NCI-H1092 (cell line): ENCODE measurements around the gene NHLH2.

Experiments used
- DNase-seq: peaks from one replicate; lab custom pipeline; 2025; lab: John Stamatoyannopoulos, UW

NHLH2 gene

DNA sequence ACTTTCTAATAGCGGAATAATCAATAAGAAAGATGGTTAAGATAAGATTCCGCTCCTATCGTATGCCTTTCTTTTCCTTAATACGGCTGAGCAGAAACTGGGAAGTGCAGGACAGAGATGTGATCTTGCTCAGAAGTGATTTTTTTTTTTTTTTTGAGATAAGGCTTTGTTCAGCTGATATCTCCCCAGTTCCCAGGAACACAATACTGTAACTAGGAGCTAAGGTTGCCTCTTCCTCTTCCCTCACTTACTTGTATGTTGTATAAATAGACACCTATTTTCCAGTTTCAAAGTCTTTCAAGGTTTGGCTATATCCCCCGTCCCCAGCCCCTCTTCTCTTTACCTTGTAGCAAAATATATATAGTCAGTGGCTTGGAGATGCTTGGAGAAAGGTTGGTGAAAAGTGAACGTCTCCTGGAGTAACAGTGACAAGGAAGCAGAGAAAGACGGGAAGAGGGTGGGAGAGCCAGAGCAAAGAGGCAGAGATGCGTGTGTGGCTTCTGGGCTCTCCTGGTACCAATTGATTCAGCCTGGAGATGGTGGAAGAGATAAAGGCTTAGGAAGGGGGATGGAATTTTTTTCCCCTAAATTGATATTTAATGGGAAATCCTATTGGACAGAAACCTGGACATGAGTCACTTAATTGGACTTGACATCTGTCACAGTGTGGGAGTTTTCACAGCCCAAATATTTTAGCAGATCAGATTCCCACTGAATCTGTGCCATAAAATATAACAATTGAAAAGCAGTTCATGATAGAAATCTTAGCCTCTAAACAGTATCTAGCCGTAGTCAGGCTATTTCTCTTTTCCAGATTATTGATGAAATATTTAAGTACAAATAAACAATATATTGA is at the start of gene NHLH2:
NHLH2 (minus strand) TSS at position 522 of the 856 bp plus-strand sequence. CDS start 2,754 bp downstream, outside the sequence.
- DNase-seq = no peak

DNA sequence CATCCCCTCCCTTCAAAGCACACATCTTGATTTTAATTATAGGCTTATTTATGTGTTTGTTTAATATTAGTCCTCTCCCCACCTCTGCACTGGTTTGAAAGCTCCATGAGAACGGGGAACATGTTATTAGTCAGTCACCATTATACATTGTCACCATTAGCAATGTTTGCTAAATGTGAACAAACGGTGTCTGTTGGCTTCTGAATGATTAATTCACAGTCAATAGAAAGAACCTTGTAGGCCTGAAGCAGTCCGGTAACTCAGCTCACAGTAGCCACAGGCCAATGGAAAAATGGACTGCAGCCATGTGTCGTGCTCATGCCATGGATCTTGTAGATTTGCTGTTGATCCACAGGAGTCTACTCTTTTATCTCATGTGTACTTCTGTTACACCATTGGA is 49.7 kb upstream of the NHLH2 start:
- DNase-seq = no peak

DNA sequence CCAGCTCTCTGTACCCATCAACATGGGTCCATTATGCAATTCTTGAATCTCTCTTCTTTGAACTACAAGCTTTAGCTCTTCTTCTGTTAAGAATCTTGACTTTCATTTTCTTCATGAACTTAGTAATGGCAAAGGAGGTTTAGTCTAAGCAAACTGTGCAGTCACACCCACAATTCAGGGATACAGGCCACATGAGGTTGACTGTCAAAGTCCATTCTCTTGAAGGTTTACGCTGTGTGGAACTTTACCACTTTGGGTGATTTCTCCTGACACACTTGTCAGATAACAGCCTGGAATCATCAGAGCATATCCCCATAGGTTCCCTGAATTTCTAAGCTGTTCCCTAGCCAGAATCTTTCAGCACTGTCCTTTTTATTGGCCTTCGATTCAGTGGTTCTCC is 48.0 kb upstream of the NHLH2 start:
- no peak for DNase-seq

DNA sequence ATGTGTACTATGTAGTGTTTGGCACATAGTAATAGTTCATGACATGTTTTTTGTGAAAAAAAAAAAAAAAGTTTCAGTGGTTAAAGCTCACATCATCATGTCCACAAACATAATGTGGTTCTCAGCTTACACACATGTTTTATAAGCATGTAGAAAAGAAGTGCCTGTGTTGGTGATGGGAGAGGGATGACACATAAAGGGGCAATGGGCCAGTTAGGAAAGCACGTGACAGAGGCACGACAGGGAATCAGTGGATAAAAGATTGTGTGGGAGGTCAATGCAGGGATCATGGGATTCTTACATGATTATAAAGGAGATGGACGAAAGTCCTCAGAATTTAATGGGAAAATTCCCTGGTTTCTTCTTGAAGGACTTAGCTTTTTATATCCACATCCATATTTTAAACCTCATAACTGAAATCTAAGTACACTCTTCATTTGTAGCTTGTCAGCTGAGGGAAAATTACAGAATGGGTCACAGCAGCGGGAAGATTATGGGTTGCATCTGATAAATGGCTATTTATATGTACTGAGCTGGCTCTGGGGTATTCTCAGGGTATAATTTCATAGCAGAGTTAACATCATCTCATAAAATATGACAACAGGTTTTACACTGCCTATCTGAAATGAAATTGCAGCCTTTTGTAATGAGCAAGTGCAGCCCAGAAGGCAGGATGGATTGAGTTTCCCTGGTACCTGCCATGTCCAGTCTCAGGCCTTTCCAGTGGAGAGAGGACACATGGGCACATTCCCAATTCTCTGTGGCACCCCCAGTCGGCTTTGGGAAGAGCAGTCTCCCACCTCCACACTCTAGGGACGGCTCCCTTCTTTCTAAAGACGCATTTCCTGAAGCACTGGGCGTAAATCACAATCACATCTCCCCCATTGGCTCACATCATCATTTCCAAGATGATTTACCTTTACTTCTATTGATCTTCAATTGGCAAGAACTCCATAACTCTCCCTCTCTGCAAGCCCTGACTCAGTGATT is 42.3 kb upstream of the NHLH2 start:
- no peak for DNase-seq

DNA sequence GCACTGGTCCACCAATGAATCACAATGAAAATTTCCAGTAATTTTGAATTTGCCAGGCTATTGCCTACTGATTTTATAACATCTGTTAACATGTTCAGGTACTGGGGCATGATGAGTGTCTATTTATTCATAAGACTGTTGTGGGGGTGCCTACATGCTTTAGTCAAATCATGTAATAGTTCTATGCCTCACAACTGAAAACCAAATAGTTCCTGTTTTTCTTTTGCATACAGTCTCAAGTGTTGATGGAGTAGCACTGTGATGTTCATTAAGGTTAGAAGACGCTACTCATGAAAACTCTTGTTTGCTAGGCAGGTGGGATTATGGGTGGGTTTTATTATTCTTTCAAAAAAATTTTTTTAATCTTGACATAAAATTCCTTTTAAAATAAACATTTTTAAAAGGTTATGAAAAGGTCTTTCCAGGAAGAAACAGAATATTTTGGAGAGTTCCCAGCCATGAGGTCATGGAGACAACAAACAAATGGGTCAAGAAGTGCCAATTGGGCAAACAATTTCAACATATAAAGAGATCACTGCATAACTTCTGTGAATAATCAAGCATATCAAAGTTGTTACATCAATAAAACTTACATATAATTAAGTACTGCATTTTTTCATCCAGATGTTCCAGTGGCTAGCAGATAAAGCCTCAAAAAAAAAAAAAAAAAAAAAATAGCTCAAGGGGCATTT is 40.2 kb upstream of the NHLH2 start:
- no peak for DNase-seq

DNA sequence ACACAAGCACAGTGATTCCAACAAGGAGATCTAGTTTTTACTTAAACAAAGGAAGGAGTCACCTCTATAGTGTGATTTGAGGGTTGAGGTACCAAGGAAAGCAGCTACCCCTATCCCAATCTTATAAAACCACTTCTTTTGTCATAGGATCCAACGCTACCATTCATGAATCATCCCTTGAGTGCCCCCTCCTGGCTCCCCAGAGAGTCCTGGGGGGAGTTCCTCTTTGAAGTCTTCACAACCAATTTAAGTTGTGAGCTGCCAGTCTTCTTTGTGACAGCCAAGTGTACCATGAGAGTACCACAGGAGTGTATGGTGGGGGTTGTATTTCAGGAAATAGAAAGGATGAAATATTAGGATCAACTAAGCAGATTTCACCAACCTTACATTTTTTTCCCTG is 39.1 kb upstream of the NHLH2 start:
- DNase-seq = no peak

DNA sequence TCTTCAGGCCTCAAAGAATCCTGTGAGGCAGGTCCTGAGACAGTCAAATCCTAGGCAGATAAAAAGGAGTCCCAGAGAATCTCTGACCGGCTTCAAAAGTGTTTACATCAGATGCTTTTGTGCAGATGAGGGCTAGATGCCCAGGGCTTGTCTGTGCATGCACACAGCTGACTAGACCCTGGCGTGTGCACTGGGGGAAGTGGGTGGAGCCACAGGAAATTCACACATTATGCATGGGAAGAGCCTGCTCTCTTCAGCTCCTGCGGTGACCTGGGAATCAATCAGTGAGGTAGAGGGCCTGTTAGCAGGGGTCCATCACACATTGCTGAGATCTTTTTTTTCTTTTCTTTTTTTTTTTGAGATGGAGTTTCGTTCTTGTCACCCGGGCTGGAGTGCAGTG is 36.6 kb upstream of the NHLH2 start:
- no peak for DNase-seq

DNA sequence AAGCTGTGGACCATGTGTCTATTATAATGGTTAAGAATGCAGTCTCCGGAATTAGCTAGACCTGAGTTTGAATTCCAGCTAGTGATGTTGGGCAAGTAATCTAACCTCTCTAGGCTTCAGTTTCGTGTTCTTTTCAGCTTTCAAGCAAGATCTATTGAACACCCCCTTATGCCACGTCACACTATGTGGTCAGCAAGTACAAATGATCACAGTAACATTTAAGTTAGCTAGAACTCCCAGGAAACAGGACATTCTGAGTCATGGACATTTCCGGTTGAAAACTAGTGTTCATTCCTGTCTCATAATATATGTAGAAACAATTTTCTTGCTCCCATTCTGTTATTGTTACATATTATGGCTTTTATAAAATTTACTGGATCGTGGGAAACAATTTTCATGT is 34.0 kb upstream of the NHLH2 start:
- DNase-seq = no peak

DNA sequence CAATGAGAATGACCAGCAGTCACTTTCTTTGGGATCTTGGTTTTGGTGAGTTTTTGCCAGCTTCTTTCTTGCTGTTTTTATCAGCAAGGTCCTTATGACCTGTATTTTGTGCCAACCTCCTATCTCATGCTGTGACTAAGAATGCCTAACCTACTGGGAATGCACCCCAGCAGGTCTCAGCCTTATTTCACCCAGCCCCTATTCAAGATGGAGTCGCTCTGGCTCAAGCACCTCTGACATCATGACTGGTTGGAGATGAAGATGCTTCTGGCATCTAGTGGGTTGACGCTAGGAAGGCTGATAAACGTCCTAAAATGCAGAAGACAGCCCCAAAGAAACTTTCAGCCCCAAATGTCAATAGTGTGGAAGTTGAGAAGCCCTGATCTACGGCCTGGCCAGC is 33.6 kb upstream of the NHLH2 start:
- no peak for DNase-seq

DNA sequence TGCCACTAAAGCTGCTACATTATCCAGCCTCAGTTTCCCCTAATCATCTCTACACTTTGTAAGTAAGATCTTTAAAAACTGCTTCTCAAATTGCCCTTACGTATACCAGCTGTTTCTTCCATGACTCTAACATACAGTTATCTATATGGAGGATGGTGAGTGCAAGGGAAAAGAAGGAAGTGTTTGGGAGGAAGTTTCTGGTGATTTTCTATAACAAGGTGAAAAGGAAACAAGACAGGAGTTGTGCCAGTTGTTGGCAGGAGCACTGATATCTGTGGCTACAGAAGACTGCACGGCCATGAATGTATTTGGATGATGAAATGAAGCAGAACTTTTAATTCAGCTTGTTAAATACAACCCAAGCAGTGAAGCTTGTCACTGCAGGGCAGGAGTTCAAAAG is 32.3 kb upstream of the NHLH2 start:
- no peak for DNase-seq

DNA sequence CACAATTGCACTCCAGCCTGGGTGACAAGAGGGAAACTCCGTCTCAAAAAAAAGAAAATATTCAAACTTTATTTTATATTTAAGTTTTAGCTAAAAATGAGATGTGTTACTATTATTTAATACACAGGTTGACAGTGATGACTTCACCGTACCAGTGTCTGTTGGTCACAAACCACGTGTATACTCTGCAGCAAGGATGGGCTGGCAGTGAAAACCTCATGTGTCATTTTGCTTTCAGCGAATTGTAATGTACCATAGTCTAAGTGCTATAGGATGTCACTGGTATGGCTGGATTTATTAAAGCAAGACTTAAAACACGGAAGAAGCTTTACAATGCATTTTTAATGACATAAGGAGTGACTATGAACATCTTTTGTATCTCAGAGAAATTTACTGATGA is 28.1 kb upstream of the NHLH2 start:
- DNase-seq = no peak

DNA sequence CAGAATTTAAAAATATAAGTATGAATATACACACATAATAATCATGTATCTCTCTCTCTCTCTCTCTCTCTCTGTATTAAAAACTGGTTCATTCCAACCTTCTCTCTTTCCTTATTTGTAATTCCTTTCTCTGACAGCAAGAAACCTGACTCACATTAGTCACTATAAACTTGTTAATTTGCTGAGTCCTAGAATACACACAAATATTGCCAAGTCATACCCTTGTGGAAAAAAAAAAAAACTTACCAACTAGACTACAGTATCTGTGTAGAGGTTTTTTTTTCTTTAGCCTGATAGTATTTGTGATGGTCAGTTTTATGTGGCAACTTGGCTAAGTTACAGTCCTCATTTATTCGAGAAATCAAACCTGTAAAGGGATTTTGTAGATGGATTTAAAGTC is 26.3 kb upstream of the NHLH2 start:
- DNase-seq = no peak

DNA sequence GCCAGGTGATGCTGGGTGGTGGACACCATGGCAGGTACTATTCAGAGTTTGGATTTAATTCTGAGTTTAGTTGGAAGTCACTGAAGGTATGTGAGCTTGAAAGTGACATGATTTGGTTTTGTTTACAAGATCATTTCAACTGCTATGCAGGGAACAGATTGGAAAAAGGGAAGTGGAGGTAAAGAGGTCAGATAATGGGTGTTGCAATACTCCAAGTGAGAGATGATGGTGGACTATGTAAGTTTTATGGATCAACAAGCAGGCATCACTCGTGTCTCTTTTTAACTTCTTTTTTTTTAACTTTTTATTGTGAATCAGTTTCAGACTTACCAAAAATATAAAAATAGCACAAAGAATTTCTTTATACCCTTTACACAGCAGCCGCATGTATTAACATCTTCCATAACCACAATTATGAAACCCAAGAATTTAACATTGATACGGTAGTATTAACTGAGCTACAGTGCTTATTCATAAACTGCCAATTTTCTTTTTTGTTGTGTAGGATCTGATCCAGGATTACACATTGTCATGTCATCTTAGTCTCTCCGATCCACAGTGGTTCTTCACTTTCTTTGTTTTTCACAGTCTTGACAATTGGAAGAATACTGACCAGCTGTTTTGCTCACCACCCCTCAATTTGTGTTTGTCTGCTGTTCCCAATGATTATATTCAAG is 24.9 kb upstream of the NHLH2 start:
- no peak for DNase-seq

DNA sequence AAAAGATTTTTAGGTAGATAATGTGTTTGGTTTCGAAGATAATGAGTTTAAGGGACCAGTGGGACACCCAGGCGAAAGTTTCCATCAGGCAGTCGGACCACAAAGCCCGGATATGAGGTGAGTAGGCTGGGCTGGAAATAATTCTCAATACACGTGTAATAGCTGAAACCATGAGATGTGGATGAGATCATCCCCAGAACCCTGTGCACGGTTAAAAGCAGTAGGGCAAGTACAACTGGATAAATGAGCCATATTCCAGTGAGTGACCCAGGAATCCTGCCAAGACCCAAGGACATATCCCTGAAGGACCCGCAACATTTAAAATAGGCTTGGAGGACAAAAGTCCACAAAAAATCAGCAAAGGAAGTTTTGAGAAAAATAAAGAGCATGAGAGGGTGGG is 21.5 kb upstream of the NHLH2 start:
- DNase-seq = no peak

DNA sequence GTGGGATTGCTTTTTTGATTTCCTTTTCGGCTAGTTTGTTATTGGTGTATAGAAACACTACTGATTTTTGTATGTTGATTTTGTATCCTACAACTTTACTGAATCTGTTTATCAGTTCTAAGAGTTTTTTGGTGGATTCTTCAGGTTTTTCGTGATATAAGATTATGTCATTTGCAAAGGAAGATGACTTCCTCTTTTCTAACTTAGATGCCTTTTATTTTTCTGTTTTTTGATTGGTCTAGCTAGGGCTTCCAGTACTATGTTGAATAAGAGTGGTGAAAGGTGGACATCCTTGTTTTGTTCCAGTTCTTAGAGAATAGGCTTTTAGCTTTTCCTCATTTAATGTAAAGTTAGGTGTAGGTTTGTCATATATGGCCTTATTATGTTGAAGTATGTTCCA is 13.1 kb upstream of the NHLH2 start:
- no peak for DNase-seq

DNA sequence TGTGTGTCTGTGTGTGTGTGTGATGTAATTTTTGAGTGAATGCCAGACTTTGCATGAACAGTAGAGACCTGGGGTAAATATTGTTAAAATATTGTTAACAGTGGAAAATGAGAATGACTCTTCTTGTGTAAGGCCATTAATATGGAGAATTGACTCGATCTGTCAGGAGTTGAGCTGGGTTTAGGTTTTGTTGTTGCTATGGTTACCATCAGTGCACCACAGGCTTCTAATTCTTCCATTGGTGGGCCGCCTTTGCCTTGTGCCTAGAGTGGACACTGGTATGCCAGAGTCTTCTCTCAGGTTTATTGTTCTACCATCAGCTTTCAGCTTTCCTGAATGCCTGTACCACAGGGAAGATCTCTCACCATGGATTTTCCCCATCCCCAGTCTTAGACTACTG is 10.0 kb upstream of the NHLH2 start:
- DNase-seq = no peak

DNA sequence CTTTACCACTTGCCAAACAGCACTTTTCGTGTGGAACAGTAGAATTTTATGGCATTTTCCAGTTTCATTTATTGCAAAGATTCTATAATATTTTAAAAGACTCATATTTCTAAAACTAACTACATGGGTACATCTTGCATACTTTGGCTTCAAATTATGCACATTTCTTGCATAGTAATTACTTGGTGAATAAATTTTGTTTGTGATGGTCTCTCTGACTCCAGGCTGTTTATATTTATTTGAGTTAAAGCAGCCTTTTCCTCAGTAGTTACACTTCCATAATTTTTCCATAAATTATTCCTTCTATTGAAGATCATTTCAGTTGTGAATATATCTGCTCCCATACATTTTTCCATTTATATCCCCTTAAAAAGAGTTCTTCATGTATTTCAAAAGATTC is 6.9 kb upstream of the NHLH2 start:
- no peak for DNase-seq

DNA sequence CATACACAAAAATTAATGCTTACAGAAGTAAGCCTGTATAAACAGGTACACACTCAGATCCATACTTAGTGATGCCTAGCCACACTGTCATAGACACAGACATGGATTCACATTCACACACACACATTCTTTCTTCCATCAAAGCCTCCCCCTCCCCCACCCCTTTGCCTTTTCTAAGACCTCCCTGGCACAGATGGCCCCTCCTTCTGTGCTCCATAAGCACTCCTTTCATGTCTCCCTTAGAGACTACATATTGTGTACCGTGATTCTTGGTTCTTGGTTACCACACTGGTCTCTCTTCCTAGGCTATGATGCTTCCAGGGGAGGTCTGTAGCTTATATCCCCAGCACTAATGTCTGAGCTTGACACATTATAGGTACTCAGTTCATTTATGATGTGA is 2.0 kb upstream of the NHLH2 start:
- DNase-seq = no peak

DNA sequence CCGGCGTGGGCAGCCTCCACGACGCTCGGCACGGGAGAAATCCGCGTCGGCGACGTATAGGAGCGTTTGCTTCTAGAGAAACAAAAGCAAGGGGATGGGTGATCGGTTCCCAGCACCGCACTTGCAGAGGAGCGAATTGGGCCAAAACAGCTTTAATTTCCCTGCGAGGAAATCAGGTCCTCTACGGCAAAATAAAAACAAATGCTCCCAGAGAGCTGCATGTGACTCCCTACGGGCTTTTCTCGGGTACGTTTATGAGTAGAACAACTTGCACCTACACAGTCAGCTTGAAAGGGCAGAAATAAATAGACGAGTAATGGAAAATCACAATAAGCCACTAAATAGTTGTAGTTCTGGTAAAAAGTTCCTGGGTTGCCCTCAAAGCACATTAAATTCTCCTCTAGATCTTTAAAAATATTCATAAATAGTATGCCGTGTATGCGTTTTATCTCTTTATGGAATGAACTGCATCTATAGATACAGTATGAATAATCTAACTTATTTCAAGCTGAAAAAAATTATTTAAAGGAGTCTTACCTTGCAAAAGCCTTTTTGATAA is 1.2 kb downstream of the NHLH2 start:
- DNase-seq = no peak

DNA sequence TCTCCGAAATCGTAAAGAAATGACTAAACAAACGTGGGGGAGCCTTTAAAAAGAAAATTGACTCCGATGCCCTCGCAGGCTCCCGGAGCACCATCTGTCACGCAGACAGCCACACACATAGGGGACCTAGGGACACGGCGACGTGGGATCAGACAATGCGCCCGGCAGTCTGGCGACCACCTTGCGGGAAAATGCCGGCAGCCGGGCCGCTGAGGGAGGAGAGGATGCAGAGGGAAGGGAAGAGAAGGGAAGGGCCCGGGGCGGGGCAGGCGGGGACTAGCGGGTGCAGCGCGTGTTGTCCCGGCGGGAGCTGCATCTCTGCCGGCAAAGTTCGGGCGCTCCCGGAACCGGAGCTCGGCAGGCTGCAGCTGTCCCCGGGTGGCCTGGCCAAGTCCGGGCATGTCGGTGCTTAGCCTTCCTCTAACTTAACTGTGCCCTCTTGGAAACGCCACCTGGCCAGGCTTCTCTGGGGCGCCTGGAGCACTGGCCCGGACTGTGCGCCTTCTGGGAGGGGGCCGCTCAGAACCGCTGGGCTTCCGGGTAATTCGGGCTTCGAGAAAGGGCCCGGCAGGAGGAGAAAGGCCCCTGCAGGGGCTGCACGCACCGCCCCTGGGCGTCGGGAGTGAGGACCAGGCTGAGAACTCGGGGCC is 1.8 kb downstream of the NHLH2 start:
- no peak for DNase-seq

DNA sequence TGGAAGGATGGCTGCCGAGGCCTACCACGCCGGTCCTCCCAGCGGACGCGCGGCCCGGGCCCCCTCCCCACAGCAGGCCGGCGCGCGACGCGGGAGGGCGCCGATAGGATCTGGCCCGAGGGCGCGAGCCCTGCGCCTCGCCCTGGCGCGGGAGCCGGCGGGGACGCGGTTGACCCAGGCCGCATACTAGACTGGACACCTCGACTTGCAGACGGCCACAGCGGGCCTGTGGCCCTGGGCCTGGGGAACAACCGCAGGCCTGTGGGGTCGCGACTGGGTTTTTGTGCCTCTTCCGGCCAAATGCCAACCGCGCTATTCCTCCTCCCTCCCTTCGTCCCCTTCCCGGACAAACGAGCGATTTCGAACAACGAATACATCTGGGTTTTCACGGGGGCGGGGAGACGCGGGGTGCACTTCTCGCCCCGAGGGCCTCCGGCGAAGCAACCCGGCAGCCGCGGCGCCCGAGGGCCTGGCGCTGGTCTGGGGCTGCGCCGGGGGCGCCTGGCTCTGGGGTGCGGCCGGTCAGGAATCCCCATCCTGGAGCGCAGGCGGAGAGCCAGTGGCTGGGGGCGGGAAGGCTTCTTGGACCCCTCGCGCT is 2.4 kb downstream of the NHLH2 start:
- DNase-seq = no peak
